Breast epithelium (tissue), 4 donors: Measurements from ENCODE around the gene PIK3IP1. TPM values are rescaled to one million over a fixed set of nuclear protein-coding genes. Genes with fewer than 3 reads are reported as not detected.

ENCODE experiments used
- DNase-seq, 2 donors: peaks; one replicate each; pipeline ENCODE4 v3.0.0-alpha.2; 2019; ENCODE audit warnings: low spot score in 2 of 2
- H3K27ac ChIP-seq, 2 donors: fragments of 200-600 bp; sonication (generic) in 1 of 2; one replicate each; pipeline ENCODE4 v1.5.1; 2016 to 2019; ENCODE audit warnings: mild to moderate bottlenecking in 1 of 2
- H3K27me3 ChIP-seq, 2 donors: fragments of 200-600 bp; sonication (generic) in 1 of 2; one replicate each; pipeline versions ENCODE4 v1.5.1 to v1.6.0; 2017 to 2019; ENCODE audit warnings: control low read depth in 1 of 2, mild to moderate bottlenecking in 1 of 2
- H3K36me3 ChIP-seq: fragments of 200-600 bp; one replicate; pipeline ENCODE4 v1.5.1; 2019
- H3K4me1 ChIP-seq, 2 donors: fragments of 200-600 bp; sonication (generic); one replicate each; pipeline ENCODE4 v1.5.1; 2016 to 2019; ENCODE audit warnings: control low read depth in 1 of 2
- H3K4me3 ChIP-seq, 3 donors: fragments of 200-600 bp; sonication (generic); 1 replicate in 2 of 3; 2 replicates in 1 of 3; pipeline ENCODE4 v1.5.1; 2016 to 2019; ENCODE audit warnings: mild to moderate bottlenecking in 3 of 3, moderate library complexity in 2 of 3
- H3K9me3 ChIP-seq, 2 donors: fragments of 200-600 bp; sonication (generic) in 1 of 2; one replicate each; pipeline ENCODE4 v1.5.1; 2016 to 2019; ENCODE audit warnings: control low read depth in 1 of 2
- POLR2A ChIP-seq: fragments of 450-650 bp; IDR thresholded peaks from one replicate; pipeline ENCODE4 v1.6.1; 2016; ENCODE audit warnings: antibody characterized with exemption, mild to moderate bottlenecking, moderate library complexity
- POLR2AphosphoS5 ChIP-seq, 3 donors: sonication (generic); formaldehyde crosslinking; IDR thresholded peaks; one replicate each; pipeline ENCODE4 v1.6.1; 2017; ENCODE audit warnings: antibody characterized with exemption in 3 of 3
- intact Hi-C: fragments of 100-400 bp; cut with DNase I; formaldehyde crosslinking; loops from one replicate; pipeline ENCODE4 v1.15.1; 2023; ENCODE audit warnings: low total_unique reads
- total RNA-seq, 3 donors: library from RNA; depleted of rRNA; stranded (reverse); fragments of >200 nt; gene quantifications; one replicate each; pipeline ENCODE4 v1.1.0, GENCODE V29; 2016
- TF ChIP-seq, protein P1 (sequence below), 3 donors: fragments of 450-650 bp; IDR thresholded peaks; one replicate each; pipeline ENCODE4 v1.5.1; 2016 to 2017; ENCODE audit warnings: antibody characterized with exemption in 3 of 3, mild to moderate bottlenecking in 3 of 3, moderate library complexity in 3 of 3

PIK3IP1 gene, protein sequence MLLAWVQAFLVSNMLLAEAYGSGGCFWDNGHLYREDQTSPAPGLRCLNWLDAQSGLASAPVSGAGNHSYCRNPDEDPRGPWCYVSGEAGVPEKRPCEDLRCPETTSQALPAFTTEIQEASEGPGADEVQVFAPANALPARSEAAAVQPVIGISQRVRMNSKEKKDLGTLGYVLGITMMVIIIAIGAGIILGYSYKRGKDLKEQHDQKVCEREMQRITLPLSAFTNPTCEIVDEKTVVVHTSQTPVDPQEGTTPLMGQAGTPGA
- 100 to 1,000 TPM in 1 of 3 donors, 10 to 100 TPM in 2; 43.3 to 109 (median 72.5) TPM for total RNA-seq

DNA sequence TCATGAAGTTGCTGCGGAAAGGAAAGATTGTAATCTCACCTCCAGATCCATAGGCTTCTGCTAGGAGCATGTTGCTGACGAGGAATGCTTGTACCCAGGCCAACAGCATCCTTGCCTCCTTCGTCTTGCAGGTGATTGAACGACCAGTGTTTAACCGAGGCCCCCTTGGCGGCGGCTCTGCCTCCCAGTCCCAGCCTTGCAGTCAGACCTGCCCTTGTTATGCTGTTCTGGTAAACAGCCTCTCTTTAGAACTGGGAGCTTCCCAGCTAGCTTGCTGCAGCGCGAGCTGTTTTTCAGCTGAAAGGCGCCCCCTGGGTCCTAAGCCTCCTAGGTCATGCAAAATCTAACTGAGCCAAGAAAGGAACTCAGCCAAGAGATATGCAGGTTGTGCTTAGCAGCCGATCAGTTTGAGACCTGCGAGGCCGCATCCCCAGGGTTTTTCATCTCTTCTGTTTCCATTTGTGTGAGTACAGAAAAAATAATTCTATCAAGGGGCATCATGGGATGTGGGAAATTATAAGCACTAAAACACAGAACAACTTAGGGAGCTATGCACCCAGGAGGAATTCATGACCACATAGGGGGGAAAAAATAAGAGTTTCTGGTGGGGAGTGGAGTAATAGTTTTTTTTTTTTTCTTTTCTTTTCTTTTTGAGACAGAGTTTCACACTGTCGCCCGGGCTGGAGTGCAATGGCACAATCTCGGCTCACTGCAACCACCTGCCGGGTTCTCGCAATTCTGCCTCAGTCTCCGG, at the start of gene PIK3IP1:
TSS of gene PIK3IP1 (minus strand) at position 253 of the 754 bp plus-strand sequence. CDS start at position 109, 144 bp downstream.
- DNase-seq = peak; percentile 83 to 86
- Histone ChIP-seq H3K4me3 (peak within 1 kb of the TSS; percentile 75 to 93 (median 85)), H3K9me3 (no peaks in the 10 kb centered on the region), H3K4me1 (peaks cover 6 to 15% of the 10 kb centered on the region in 2 donors), H3K27ac (peak within 1 kb of the TSS; percentile 94 to 98), H3K27me3 (no peaks in the 10 kb centered on the region), H3K36me3 (no peaks in the 10 kb centered on the region)
- TF ChIP-seq, protein P1, sequence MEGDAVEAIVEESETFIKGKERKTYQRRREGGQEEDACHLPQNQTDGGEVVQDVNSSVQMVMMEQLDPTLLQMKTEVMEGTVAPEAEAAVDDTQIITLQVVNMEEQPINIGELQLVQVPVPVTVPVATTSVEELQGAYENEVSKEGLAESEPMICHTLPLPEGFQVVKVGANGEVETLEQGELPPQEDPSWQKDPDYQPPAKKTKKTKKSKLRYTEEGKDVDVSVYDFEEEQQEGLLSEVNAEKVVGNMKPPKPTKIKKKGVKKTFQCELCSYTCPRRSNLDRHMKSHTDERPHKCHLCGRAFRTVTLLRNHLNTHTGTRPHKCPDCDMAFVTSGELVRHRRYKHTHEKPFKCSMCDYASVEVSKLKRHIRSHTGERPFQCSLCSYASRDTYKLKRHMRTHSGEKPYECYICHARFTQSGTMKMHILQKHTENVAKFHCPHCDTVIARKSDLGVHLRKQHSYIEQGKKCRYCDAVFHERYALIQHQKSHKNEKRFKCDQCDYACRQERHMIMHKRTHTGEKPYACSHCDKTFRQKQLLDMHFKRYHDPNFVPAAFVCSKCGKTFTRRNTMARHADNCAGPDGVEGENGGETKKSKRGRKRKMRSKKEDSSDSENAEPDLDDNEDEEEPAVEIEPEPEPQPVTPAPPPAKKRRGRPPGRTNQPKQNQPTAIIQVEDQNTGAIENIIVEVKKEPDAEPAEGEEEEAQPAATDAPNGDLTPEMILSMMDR (IDR thresholded peaks at IDR 0.05) = peak; percentile 31 to 61 (median 57)
- TF ChIP-seq POLR2A (peak; percentile 74), POLR2AphosphoS5 (IDR thresholded peaks at IDR 0.05) (peak; percentile 74 to 95 (median 89))
- intact Hi-C loops = no loop called here

DNA sequence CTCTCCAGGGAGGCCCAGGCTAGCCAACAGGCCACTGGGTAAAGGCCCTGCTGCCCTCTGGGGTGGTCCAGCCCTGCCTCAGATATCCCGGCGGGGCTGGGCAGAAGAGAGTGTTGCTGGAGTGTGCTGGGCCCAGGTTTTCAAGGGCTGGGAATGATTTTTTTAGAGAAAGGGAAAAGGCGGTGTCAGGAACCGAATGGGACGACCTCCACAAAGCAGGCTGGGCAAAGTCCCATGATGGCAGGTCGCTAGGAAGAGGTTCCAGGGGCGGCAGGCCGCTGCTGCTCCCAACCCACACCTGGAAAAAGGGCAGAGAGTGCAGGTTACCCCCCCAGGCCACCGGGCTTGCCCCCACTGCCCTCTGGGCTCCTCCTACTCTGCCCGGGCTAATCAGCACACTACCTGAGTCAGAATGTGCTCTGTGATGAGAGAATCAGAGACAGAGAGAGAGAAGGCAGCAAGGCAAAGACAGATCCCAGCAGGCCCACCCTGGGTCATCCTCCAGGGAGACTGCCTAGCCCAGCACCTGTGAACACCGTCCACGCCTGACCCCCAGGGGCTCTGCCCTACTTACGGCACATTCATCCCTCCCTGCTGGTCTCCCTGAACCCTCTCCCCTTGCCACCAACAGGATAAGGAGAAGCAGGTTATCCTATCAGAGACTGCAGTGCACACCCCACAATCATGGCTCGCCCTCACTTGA, 49.2 kb upstream of the PIK3IP1 start:
- TF ChIP-seq POLR2A = no peak
- TF ChIP-seq, protein P1 (IDR thresholded peaks at IDR 0.05) = no peak
- no peak for TF ChIP-seq POLR2AphosphoS5 (IDR thresholded peaks at IDR 0.05)
- H3K27me3 ChIP-seq = no peaks in the 10 kb centered on the region
- H3K27ac ChIP-seq = peak overlapping the region; percentile 93
- intact Hi-C loops = no loop called here
- no peak for DNase-seq
- no peaks in the 10 kb centered on the region for H3K36me3 ChIP-seq
- peak overlapping the region in 1 of 3 donors; percentile 72 for H3K4me3 ChIP-seq
- no peaks in the 10 kb centered on the region for H3K9me3 ChIP-seq
- H3K4me1 ChIP-seq = peaks cover 0 to 32% of the 10 kb centered on the region in 2 donors

DNA sequence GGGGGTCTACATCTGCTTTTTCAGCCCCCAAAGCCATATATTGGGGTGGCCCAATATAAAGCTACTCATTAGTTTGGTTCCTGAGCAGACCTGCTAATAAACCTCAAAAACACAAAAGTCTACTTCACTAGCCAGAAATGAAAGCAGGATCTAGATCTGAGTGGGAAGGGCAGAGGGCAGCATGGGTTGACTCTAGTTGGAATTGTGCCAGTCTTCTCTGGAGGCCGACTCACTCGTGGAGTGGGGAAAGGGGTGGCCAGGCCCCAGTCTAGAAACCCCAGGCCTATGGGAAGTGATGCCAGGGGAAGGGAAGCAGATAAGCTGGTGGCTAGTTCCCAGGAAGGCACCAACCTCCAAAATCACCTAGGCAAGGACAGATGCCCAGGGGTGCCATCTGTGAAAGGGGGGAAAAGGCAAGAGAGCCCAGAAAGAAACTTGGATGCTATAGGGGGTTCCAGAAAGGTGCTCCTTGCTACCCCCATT, 48.5 kb upstream of the PIK3IP1 start:
- no peaks in the 10 kb centered on the region for H3K27me3 ChIP-seq
- TF ChIP-seq POLR2A = no peak
- TF ChIP-seq, protein P1 (IDR thresholded peaks at IDR 0.05) = no peak
- TF ChIP-seq POLR2AphosphoS5 (IDR thresholded peaks at IDR 0.05) = no peak
- no peaks in the 10 kb centered on the region for H3K36me3 ChIP-seq
- H3K4me3 ChIP-seq = no peak overlapping the region
- H3K27ac ChIP-seq = peak overlapping the region; percentile 93
- no peaks in the 10 kb centered on the region for H3K9me3 ChIP-seq
- intact Hi-C loops = no loop called here
- peaks cover 0 to 32% of the 10 kb centered on the region in 2 donors for H3K4me1 ChIP-seq
- DNase-seq = no peak

DNA sequence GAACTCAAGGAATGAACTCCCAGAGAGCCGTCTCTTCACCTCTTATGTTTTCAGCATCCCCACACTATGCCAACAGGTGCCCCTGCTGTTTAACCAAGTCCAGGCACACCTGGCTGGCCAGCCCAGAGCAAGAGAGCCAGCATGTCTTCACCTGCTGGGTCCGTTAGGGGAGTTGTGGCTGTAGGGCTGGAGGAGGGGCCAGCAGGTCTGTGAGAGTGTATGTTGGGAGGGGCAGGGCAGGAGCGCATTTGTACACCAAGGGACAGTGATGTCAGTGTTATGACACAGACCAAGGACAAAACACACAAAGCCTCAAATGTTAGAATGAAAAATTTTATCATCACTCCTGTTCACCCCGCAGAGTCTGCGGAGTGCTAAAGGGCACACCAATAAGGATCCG, 48.1 kb upstream of the PIK3IP1 start:
- intact Hi-C loops = no loop called here
- H3K4me1 ChIP-seq = peaks cover 0 to 32% of the 10 kb centered on the region in 2 donors
- DNase-seq = no peak
- H3K27me3 ChIP-seq = no peaks in the 10 kb centered on the region
- no peak overlapping the region for H3K4me3 ChIP-seq
- no peaks in the 10 kb centered on the region for H3K9me3 ChIP-seq
- peak overlapping the region; percentile 93 for H3K27ac ChIP-seq
- H3K36me3 ChIP-seq = no peaks in the 10 kb centered on the region
- TF ChIP-seq, protein P1 (IDR thresholded peaks at IDR 0.05) = no peak
- TF ChIP-seq POLR2AphosphoS5 (IDR thresholded peaks at IDR 0.05) = no peak
- no peak for TF ChIP-seq POLR2A
